Gastrocnemius medialis (tissue), 4 donors: ENCODE data around the gene STRBP.

Source experiments
- POLR2A ChIP-seq, 2 donors: fragments of 450-650 bp; IDR thresholded peaks; one replicate each; pipeline ENCODE4 v1.6.1; 2017; ENCODE audit warnings: antibody characterized with exemption in 2 of 2, mild to moderate bottlenecking in 2 of 2, moderate library complexity in 2 of 2
- TF ChIP-seq, protein P1 (sequence below), 5 experiments: fragments of 450-650 bp in 3 of 5; fragments of 200-600 bp in 2 of 5; sonication (generic) in 2 of 5; IDR thresholded peaks in 4 of 5; conservative IDR thresholded peaks in 1 of 5; 1 replicate in 4 of 5; 2 replicates in 1 of 5; pipeline ENCODE4 v1.5.1; 2016 to 2019; ENCODE audit warnings: antibody characterized with exemption in 5 of 5, mild to moderate bottlenecking in 3 of 5, moderate library complexity in 3 of 5

- TF ChIP-seq, protein P1, sequence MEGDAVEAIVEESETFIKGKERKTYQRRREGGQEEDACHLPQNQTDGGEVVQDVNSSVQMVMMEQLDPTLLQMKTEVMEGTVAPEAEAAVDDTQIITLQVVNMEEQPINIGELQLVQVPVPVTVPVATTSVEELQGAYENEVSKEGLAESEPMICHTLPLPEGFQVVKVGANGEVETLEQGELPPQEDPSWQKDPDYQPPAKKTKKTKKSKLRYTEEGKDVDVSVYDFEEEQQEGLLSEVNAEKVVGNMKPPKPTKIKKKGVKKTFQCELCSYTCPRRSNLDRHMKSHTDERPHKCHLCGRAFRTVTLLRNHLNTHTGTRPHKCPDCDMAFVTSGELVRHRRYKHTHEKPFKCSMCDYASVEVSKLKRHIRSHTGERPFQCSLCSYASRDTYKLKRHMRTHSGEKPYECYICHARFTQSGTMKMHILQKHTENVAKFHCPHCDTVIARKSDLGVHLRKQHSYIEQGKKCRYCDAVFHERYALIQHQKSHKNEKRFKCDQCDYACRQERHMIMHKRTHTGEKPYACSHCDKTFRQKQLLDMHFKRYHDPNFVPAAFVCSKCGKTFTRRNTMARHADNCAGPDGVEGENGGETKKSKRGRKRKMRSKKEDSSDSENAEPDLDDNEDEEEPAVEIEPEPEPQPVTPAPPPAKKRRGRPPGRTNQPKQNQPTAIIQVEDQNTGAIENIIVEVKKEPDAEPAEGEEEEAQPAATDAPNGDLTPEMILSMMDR (IDR thresholded peaks at IDR 0.05 in 4 of 5, conservative IDR thresholded peaks at IDR 0.05 in 1 of 5) = no peak
- no peak for TF ChIP-seq POLR2A (IDR thresholded peaks at IDR 0.05)
These were observed 193.8 kb downstream of the STRBP start for GRCh38 chr9:123074628-123075027.
